ENCODE measurements around the gene DIS3. TPM values are rescaled to one million over a fixed set of nuclear protein-coding genes. Genes with fewer than 3 reads are reported as not detected.

Gene DIS3
- total and polyA plus RNA-seq, 4 donors = 20.2 to 38.4 (median 31.8) TPM

DNA sequence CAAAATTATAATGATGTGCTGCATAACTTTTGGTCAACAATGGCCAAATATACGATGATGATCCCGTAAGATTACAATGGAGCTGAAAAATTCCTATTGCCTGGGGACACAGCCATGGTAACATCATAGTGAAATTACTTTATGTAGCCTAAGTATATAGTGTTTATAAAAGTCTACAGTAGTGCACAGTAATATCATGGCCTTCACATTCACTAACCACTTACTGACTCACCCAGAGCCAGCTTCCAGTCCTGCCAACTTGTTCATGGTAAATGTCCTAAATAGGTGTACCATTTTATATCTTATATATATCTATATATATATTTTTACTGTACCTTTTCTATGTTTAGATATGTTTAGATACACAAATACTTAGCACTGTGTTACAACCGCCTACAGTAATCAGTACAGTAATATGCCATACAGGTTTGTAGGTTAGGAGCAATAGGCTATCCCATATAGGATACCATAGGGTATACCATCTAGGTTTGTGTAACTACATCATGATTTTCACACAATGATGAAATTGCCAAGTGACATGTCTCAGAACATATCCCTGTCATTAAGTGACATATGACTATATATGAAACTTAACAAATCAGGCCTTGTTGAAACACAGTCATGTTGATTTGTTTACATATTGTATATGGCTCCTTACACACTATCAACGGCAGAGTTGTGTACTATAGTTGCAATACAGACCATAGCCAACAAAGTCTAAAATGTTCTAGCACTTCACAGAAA is 23.7 kb downstream of the DIS3 start:
- H3K27me3 ChIP-seq (ENCODE audit: control insufficient read depth, insufficient read depth, low read length) = no peaks in the 10 kb centered on the region
- no CpG with 5 or more reads among the region's 4 CpGs for WGBS (ENCODE audit: insufficient coverage)
- H3K27ac ChIP-seq (ENCODE audit: low read depth, low read length) = no peak overlapping the region
- no peak overlapping the region for H3K4me3 ChIP-seq (ENCODE audit: low read depth, low read length)
- peaks cover 13% of the 10 kb centered on the region for H3K36me3 ChIP-seq (ENCODE audit: control insufficient read depth, insufficient read depth, low read length)
- DNase-seq (ENCODE audit: low read depth in 4 of 6, low spot score in 6 of 6) = no peak
- H3K4me1 ChIP-seq (ENCODE audit: control insufficient read depth, insufficient read depth, low read length) = no peaks in the 10 kb centered on the region
- H3K9me3 ChIP-seq (ENCODE audit: control insufficient read depth, insufficient read depth, low read length) = no peaks in the 10 kb centered on the region

DNA sequence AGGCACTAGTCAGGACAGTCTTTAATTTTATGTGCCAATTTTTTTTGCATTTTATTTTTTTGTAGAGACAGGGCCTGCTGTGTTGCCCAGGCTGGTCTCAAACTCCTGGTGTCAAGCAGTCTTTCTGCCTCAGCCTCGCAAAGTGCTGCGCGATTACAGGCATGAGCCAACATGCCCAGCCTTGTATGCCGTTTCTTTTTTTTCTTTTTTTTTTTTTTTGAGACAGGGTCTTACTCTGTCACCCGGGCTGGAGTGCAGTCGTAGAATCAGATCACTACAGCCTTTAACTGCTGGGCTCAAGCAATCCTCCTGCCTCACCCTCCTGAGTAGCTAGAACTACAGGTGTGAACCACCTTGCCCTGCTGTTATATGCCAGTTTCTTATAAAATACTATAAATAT is 27.6 kb downstream of the DIS3 start:
- WGBS (ENCODE audit: insufficient coverage) = 83% methylated on average over 6 of the region's 6 CpGs
- DNase-seq (ENCODE audit: low read depth in 4 of 6, low spot score in 6 of 6) = no peak
- no peaks in the 10 kb centered on the region for H3K27me3 ChIP-seq (ENCODE audit: control insufficient read depth, insufficient read depth, low read length)
- no peaks in the 10 kb centered on the region for H3K9me3 ChIP-seq (ENCODE audit: control insufficient read depth, insufficient read depth, low read length)
- no peak overlapping the region for H3K27ac ChIP-seq (ENCODE audit: low read depth, low read length)
- peaks cover 4% of the 10 kb centered on the region for H3K36me3 ChIP-seq (ENCODE audit: control insufficient read depth, insufficient read depth, low read length)
- H3K4me1 ChIP-seq (ENCODE audit: control insufficient read depth, insufficient read depth, low read length) = no peaks in the 10 kb centered on the region
- no peak overlapping the region for H3K4me3 ChIP-seq (ENCODE audit: low read depth, low read length)

DNA sequence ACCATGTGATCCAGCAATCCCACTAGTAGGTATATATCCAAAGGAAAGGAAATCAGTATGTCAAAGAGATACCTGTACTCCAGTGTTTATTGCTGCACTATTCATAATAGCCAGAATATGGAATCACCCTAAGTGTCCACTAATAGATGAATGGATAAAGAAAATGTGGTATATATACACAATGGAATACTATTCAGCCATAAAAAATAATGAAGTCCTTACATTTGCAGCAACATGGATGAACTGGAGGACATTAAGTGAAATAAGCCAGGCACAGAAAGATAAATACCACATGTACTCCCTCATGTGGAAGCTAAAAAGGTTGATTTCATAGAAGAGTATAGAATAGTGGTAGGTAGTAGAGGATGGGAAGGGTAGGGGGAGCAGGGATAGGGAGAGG is 30.5 kb downstream of the DIS3 start:
- Histone ChIP-seq H3K27ac (ENCODE audit: low read depth, low read length) (no peak overlapping the region), H3K27me3 (ENCODE audit: control insufficient read depth, insufficient read depth, low read length) (no peaks in the 10 kb centered on the region), H3K9me3 (ENCODE audit: control insufficient read depth, insufficient read depth, low read length) (no peaks in the 10 kb centered on the region), H3K36me3 (ENCODE audit: control insufficient read depth, insufficient read depth, low read length) (peaks cover 6% of the 10 kb centered on the region), H3K4me1 (ENCODE audit: control insufficient read depth, insufficient read depth, low read length) (no peaks in the 10 kb centered on the region), H3K4me3 (ENCODE audit: low read depth, low read length) (no peak overlapping the region)
- DNase-seq (ENCODE audit: low read depth in 4 of 6, low spot score in 6 of 6) = no peak

GRCh38 chr13:72745260-72745659 is 36.4 kb downstream of the DIS3 start:
- H3K4me3 ChIP-seq (ENCODE audit: low read depth, low read length) = no peak overlapping the region
- H3K36me3 ChIP-seq (ENCODE audit: control insufficient read depth, insufficient read depth, low read length) = peaks cover 4% of the 10 kb centered on the region
- 100% methylated on average over 1 of the region's 1 CpG for WGBS (ENCODE audit: insufficient coverage)
- no peak for DNase-seq (ENCODE audit: low read depth in 4 of 6, low spot score in 6 of 6)
- H3K27ac ChIP-seq (ENCODE audit: low read depth, low read length) = no peak overlapping the region
- H3K4me1 ChIP-seq (ENCODE audit: control insufficient read depth, insufficient read depth, low read length) = no peaks in the 10 kb centered on the region
- H3K27me3 ChIP-seq (ENCODE audit: control insufficient read depth, insufficient read depth, low read length) = no peaks in the 10 kb centered on the region
- H3K9me3 ChIP-seq (ENCODE audit: control insufficient read depth, insufficient read depth, low read length) = no peaks in the 10 kb centered on the region

GRCh38 chr13:72740015-72740414 is 41.7 kb downstream of the DIS3 start:
- Histone ChIP-seq H3K27ac (ENCODE audit: low read depth, low read length) (no peak overlapping the region), H3K4me1 (ENCODE audit: control insufficient read depth, insufficient read depth, low read length) (no peaks in the 10 kb centered on the region), H3K27me3 (ENCODE audit: control insufficient read depth, insufficient read depth, low read length) (no peaks in the 10 kb centered on the region), H3K36me3 (ENCODE audit: control insufficient read depth, insufficient read depth, low read length) (no peaks in the 10 kb centered on the region), H3K4me3 (ENCODE audit: low read depth, low read length) (no peak overlapping the region), H3K9me3 (ENCODE audit: control insufficient read depth, insufficient read depth, low read length) (no peaks in the 10 kb centered on the region)
- no peak for DNase-seq (ENCODE audit: low read depth in 4 of 6, low spot score in 6 of 6)
- WGBS (ENCODE audit: insufficient coverage) = 100% methylated on average over 1 of the region's 1 CpG

- H3K27me3 ChIP-seq (ENCODE audit: control insufficient read depth, insufficient read depth, low read length) = no peaks in the 10 kb centered on the region
- WGBS (ENCODE audit: insufficient coverage) = no CpG with 5 or more reads among the region's 3 CpGs
- no peak overlapping the region for H3K27ac ChIP-seq (ENCODE audit: low read depth, low read length)
Measured at GRCh38 chr13:72737033-72737432, 44.7 kb downstream of the DIS3 start.

GRCh38 chr13:72728290-72728605 is 53.5 kb downstream of the DIS3 start:
- no CpG with 5 or more reads among the region's 3 CpGs for WGBS (ENCODE audit: insufficient coverage)
- H3K36me3 ChIP-seq (ENCODE audit: control insufficient read depth, insufficient read depth, low read length) = no peaks in the 10 kb centered on the region
- peak overlapping the region; percentile 95 for H3K4me3 ChIP-seq (ENCODE audit: low read depth, low read length)
- H3K27ac ChIP-seq (ENCODE audit: low read depth, low read length) = no peak overlapping the region
- DNase-seq (ENCODE audit: low read depth in 4 of 6, low spot score in 6 of 6) = no peak
- H3K9me3 ChIP-seq (ENCODE audit: control insufficient read depth, insufficient read depth, low read length) = no peaks in the 10 kb centered on the region
- peaks cover 13% of the 10 kb centered on the region for H3K4me1 ChIP-seq (ENCODE audit: control insufficient read depth, insufficient read depth, low read length)
- no peaks in the 10 kb centered on the region for H3K27me3 ChIP-seq (ENCODE audit: control insufficient read depth, insufficient read depth, low read length)

More at GRCh38 chr13:72737033-72737432, 44.7 kb downstream of the DIS3 start:
- Histone ChIP-seq H3K4me3 (ENCODE audit: low read depth, low read length) (no peak overlapping the region), H3K9me3 (ENCODE audit: control insufficient read depth, insufficient read depth, low read length) (no peaks in the 10 kb centered on the region), H3K4me1 (ENCODE audit: control insufficient read depth, insufficient read depth, low read length) (no peaks in the 10 kb centered on the region), H3K36me3 (ENCODE audit: control insufficient read depth, insufficient read depth, low read length) (no peaks in the 10 kb centered on the region)
- no peak for DNase-seq (ENCODE audit: low read depth in 4 of 6, low spot score in 6 of 6)

DNA sequence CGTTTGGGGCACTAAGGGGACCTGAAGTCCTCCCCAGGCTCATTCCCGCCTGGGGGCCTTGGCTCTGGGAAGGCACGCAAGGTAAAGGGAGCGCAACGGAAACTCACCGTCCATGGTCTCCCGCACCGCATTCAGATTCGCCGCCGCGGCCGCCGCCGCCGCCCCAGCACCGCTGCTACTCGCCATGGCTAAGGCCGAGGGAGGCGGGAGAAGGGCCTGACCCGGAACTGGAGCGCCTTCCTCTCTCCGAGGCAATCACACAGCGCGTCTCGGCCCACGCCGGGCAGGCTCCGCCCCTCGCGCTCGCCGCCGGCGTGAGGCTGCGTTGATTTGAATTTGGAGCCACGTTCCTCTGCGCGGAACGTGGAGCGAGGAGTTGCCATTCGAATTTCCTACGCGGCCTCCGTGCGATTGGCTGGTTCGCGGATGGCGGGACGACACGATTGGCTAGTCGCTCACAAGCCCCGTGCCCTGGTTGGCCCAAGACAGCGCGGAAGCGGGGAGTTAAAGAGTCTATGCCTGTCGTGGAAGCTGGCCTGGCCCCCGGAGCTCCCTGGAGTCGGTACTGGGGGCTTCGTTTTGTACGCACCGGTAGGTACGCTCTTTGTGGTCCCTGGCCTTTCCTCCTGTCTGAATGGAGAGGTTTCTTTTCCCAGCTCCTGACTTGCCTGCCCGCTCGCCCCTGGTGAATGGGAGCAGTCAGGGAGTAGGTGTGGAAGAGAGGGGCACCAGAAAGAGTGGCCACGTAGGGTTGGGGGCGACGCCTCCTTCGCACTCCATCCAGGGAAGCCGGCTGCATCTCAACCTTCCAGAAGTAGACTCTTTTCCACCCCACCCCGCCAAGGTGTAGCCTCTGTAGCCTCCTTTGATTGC is 54.0 kb downstream of the DIS3 start, which contains the start of the genes BORA and MZT1:
BORA (plus strand) TSS at position 507 of the 873 bp plus-strand sequence. CDS start 1,018 bp downstream, outside the sequence.
MZT1 (minus strand) TSS at position 213 of the 873 bp plus-strand sequence; CDS start at position 186, 27 bp downstream.
- H3K36me3 ChIP-seq (ENCODE audit: control insufficient read depth, insufficient read depth, low read length) = no peaks in the 10 kb centered on the region
- WGBS (ENCODE audit: insufficient coverage) = under 1% methylated on average over 65 of the region's 71 CpGs
- peak within 1 kb of the TSS; percentile 57 for H3K27ac ChIP-seq (ENCODE audit: low read depth, low read length)
- H3K27me3 ChIP-seq (ENCODE audit: control insufficient read depth, insufficient read depth, low read length) = no peaks in the 10 kb centered on the region
- no peaks in the 10 kb centered on the region for H3K9me3 ChIP-seq (ENCODE audit: control insufficient read depth, insufficient read depth, low read length)
- peak; percentile 86 to 99 (median 94) for DNase-seq (ENCODE audit: low read depth in 4 of 6, low spot score in 6 of 6)
- H3K4me3 ChIP-seq (ENCODE audit: low read depth, low read length) = peak within 1 kb of the TSS; percentile 95
- peaks cover 13% of the 10 kb centered on the region for H3K4me1 ChIP-seq (ENCODE audit: control insufficient read depth, insufficient read depth, low read length)

DNA sequence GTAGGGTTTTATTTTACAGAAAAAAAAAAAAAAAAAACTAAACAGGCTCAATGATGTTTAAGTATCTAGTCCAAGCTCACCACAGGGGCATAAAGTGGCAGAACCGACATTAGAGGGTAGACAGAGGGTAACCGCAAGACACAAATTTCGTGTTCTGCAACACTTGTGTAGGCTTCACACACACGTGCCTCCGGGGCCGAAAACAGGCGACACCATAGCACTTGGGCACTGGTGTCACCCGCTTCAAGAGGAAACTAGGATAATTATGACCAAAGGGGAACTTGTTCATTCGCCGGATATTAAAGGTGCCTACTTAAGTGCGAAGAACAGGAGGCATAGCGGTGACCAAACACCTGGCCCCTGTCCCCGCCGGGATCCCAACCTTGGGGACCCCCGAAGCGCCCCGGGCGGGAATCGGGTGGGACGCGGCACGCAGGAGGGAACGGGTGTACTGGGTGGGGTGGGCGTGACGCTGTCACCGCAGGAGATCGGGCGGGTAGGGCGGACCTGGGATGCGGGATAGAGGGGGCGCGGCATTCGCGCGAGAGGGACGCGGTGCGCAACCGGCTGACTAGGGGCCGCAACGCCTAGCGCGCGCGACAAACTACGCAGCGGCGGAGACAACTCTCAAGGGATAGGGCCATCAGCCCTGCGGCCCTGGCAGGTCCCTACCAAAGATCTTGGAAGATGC is 54.8 kb downstream of the DIS3 start:
- 2% methylated on average over 49 of the region's 49 CpGs for WGBS (ENCODE audit: insufficient coverage)
- no peaks in the 10 kb centered on the region for H3K27me3 ChIP-seq (ENCODE audit: control insufficient read depth, insufficient read depth, low read length)
- H3K4me3 ChIP-seq (ENCODE audit: low read depth, low read length) = peak overlapping the region; percentile 95
- H3K36me3 ChIP-seq (ENCODE audit: control insufficient read depth, insufficient read depth, low read length) = no peaks in the 10 kb centered on the region
- peaks cover 13% of the 10 kb centered on the region for H3K4me1 ChIP-seq (ENCODE audit: control insufficient read depth, insufficient read depth, low read length)
- H3K27ac ChIP-seq (ENCODE audit: low read depth, low read length) = peak overlapping the region; percentile 57
- H3K9me3 ChIP-seq (ENCODE audit: control insufficient read depth, insufficient read depth, low read length) = no peaks in the 10 kb centered on the region
- peak in 4 of 6 donors; percentile 0 to 38 (median 10) for DNase-seq (ENCODE audit: low read depth in 4 of 6, low spot score in 6 of 6)

All from spinal cord (tissue), 10 donors.